Ishikawa (cell line): ENCODE measurements around the gene PCIF1.

Source experiments
- RAD21 ChIP-seq: IDR thresholded peaks from 2 replicates; pipeline ENCODE4 v1.6.1; 2012; ENCODE audit warnings: low read depth
- YY1 ChIP-seq: IDR thresholded peaks from 2 replicates; pipeline ENCODE4 v1.6.1; 2012; ENCODE audit warnings: low read depth

- no peak for TF ChIP-seq YY1
- TF ChIP-seq RAD21: no peak
Observed at GRCh38 chr20:45894797-45895196, 39.7 kb upstream of the PCIF1 start.
